Measurements from ENCODE around the gene CCHCR1. TPM values are rescaled to one million over a fixed set of nuclear protein-coding genes. Genes with fewer than 3 reads are reported as not detected.
"Not testable (repeated sequence)": the region's sequence is repeated elsewhere in the genome, so short reads cannot be mapped to it uniquely, and the experiment has no call there.

CCHCR1 gene
- total RNA-seq, 1 donor from 2014 or later = 14.7 TPM

DNA sequence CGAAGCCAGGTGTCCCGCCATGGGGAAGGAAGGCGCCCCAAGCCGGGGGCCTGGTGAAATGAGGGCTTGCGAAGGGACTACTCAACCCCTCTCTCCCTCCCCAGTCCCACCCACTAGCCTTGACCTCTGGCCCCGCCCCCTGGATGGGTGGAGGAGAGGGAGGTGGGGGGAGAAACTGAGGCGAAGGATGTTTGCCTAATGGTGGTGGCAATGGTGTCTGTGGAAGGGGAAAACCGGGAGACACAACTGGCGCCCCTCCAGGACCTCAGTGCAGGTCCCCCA is 12.9 kb upstream of the CCHCR1 start, which contains the start of gene POU5F1:
POU5F1 (minus strand) TSS at position 83 of the 282 bp plus-strand sequence; CDS start at position 21, 62 bp downstream.
- intact Hi-C loops (cut with DNase I) = no loop called here
- Histone ChIP-seq H3K36me3 (no peaks in the 10 kb centered on the region), H3K27ac (no peak within 1 kb of the TSS), H3K4me3 (no peak within 1 kb of the TSS), H3K4me1 (no peaks in the 10 kb centered on the region), H3K27me3 (no peaks in the 10 kb centered on the region), H3K9me3 (no peaks in the 10 kb centered on the region)
- TF ChIP-seq CTCF (IDR thresholded peaks at IDR 0.05) = no peak
- no peak for DNase-seq (ENCODE audit: low spot score in 2 of 2)

DNA sequence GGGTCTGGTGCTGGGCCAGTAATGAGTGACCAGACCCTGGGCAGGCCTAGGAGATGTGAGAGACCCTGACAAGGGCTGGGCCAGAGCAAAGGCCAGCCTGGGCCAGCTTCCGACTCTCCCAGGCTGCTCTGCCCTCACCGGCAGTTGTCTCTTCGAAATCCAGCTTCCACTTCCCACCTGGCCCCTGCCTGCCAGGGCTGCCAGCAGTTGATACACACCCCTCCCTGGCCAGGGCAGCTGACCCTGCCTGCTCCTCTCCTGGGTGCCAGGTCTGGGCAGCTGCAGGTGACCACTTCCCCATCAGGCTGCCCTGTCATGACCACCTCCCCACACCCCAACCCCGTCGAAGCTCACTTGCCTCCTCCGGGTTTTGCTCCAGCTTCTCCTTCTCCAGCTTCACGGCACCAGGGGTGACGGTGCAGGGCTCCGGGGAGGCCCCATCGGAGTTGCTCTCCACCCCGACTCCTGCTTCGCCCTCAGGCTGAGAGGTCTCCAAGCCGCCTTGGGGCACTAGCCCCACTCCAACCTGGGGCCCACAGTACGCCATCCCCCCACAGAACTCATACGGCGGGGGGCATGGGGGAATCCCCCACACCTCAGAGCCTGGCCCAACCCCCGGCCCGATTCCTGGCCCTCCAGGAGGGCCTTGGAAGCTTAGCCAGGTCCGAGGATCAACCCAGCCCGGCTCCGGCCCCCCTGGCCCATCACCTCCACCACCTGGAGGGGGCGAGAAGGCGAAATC is 12.4 kb upstream of the CCHCR1 start:
- intact Hi-C loops (cut with DNase I) = not testable (repeated sequence)

DNA sequence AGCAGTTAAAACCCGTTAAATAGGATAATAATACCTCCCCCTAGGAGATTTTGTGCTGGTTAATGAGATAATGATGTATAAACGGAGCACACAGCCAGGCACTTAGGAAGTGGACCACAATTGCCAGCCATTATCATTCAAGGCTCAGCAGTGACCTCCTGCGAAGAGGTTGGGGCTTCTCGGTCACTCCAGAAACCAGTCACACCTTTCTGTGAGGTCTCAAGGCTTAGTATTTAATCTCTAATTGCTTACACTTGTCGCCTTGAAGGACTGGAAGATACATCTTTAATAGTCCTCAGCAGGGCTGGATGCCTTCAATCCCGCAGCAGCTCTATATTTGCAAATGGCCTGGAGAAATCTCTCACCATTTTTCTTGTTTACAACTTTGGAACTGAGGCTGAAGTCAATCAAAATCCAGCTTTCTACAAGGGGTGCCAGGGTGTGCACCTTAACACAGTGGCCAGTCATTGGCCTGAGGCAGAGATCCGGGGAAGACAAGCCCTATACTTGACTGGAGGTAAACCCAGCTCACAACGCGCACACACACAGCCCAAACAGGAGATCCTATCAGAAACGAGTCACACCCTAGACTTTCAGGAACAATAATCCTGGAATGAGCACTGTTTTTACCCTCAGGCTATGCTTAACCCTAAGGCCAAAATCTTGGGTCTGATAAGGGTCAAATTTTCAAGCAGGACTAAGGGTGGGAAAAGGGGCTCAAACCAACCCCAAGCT is 11.7 kb upstream of the CCHCR1 start:
- Histone ChIP-seq H3K4me3 (no peak overlapping the region), H3K27me3 (no peaks in the 10 kb centered on the region), H3K4me1 (no peaks in the 10 kb centered on the region), H3K9me3 (no peaks in the 10 kb centered on the region), H3K36me3 (no peaks in the 10 kb centered on the region), H3K27ac (no peak overlapping the region)
- TF ChIP-seq CTCF (IDR thresholded peaks at IDR 0.05) = no peak
- DNase-seq (ENCODE audit: low spot score in 2 of 2) = no peak
- intact Hi-C loops (cut with DNase I) = no loop called here

More for the DNA sequence above, 12.4 kb upstream of the CCHCR1 start:
- not testable (repeated sequence) for H3K27me3 ChIP-seq; H3K4me1 ChIP-seq; H3K4me3 ChIP-seq; H3K9me3 ChIP-seq; DNase-seq (ENCODE audit: low spot score in 2 of 2); H3K36me3 ChIP-seq; H3K27ac ChIP-seq

- H3K27ac ChIP-seq = no peak overlapping the region
- no peaks in the 10 kb centered on the region for H3K4me1 ChIP-seq
- H3K36me3 ChIP-seq = no peaks in the 10 kb centered on the region
- H3K9me3 ChIP-seq = no peaks in the 10 kb centered on the region
- DNase-seq (ENCODE audit: low spot score in 2 of 2) = no peak
- H3K27me3 ChIP-seq = no peaks in the 10 kb centered on the region
- TF ChIP-seq CTCF (IDR thresholded peaks at IDR 0.05) = no peak
- H3K4me3 ChIP-seq = no peak overlapping the region
- intact Hi-C loops (cut with DNase I) = no loop called here
These were observed 11.0 kb upstream of the CCHCR1 start for GRCh38 chr6:31168606-31169005.

- H3K27ac ChIP-seq = no peak overlapping the region
- no peaks in the 10 kb centered on the region for H3K9me3 ChIP-seq
- DNase-seq (ENCODE audit: low spot score in 2 of 2) = no peak
- intact Hi-C loops (cut with DNase I) = no loop called here
- no peaks in the 10 kb centered on the region for H3K36me3 ChIP-seq
- H3K4me3 ChIP-seq = no peak overlapping the region
- H3K27me3 ChIP-seq = no peaks in the 10 kb centered on the region
- TF ChIP-seq CTCF (IDR thresholded peaks at IDR 0.05) = no peak
- no peaks in the 10 kb centered on the region for H3K4me1 ChIP-seq
These were observed 8.4 kb upstream of the CCHCR1 start for GRCh38 chr6:31165986-31166385.

DNA sequence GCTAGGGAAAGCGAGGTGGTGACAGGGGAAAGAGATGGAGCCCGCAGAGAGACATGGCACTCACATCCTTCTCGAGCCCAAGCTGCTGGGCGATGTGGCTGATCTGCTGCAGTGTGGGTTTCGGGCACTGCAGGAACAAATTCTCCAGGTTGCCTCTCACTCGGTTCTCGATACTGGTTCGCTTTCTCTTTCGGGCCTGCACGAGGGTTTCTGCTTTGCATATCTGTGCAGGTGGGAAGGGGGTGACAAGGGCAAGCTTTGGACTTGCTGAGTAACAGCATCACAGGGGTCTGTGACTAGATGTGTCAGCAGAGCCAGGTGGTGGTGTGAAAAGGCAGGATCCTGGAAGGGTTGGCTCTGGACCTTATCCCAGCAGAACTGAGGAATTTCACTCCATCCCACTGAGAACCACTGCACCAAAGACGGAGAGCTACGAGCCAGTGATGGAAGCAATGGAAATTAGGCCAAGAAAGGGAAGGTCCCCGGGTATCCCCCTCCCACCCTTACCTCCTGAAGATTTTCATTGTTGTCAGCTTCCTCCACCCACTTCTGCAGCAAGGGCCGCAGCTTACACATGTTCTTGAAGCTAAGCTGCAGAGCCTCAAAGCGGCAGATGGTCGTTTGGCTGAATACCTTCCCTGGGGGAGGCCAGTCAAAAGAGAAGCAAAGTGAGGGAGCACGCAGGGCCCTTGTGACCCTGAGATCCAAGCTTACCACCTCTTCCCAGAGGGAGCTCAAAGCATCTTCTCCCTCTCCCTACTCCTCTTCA is 7.6 kb upstream of the CCHCR1 start:
- H3K27me3 ChIP-seq; intact Hi-C loops (cut with DNase I); H3K9me3 ChIP-seq; H3K36me3 ChIP-seq; DNase-seq (ENCODE audit: low spot score in 2 of 2); H3K27ac ChIP-seq; H3K4me3 ChIP-seq; H3K4me1 ChIP-seq: not testable (repeated sequence)

DNA sequence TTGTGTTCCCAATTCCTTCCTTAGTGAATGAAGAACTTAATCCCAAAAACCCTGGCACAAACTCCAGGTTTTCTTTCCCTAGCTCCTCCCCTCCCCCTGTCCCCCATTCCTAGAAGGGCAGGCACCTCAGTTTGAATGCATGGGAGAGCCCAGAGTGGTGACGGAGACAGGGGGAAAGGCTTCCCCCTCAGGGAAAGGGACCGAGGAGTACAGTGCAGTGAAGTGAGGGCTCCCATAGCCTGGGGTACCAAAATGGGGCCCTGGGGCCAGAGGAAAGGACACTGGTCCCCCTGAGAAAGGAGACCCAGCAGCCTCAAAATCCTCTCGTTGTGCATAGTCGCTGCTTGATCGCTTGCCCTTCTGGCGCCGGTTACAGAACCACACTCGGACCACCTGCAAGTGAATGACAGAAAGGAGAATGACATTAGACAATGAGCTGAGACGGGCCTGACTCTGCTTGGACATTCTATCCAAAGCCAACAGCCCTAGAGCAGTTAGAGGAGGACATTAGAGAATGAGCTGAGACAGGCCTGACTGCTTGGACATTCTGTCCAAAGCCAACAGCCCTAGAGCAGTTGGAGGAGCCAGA is 7.0 kb upstream of the CCHCR1 start:
- H3K27me3 ChIP-seq; DNase-seq (ENCODE audit: low spot score in 2 of 2); H3K9me3 ChIP-seq; H3K36me3 ChIP-seq; H3K27ac ChIP-seq; H3K4me3 ChIP-seq; H3K4me1 ChIP-seq; intact Hi-C loops (cut with DNase I): not testable (repeated sequence)
